Left ventricle myocardium superior (tissue), 1 donor: ENCODE results near the gene NEURL2. TPM values are rescaled to one million over a fixed set of nuclear protein-coding genes. Genes with fewer than 3 reads are reported as not detected.
A peak's percentile ranks its signal among the peaks of the same experiment; 100 is the strongest.
"Not testable (repeated sequence)": the region's sequence is repeated elsewhere in the genome, so short reads cannot be mapped to it uniquely, and the experiment has no call there.

Experiments used
- ATAC-seq: fragments of 200-7000 bp; cut with Tn5 transposase; one replicate; pipeline ENCODE4 v1.9.1; 2020; ENCODE audit warnings: mild to moderate bottlenecking, moderate library complexity
- DNase-seq: peaks from one replicate; pipeline ENCODE4 v3.0.0-alpha.2; 2020
- intact Hi-C: fragments of 100-400 bp; cut with micrococcal nuclease; formaldehyde crosslinking; loops from one replicate; pipeline ENCODE4 v1.11.0; 2022
- total RNA-seq: library from RNA; stranded (reverse); fragmentation: NEBNext Ultra II Directional; extraction: Animal tissue kit (Norgen Biotek cat#: 25700); gene quantifications from one replicate; pipeline ENCODE4 v1.2.1, GENCODE V29; 2021
- donor health status: DM: no; HTN: yes; CAD: no; lungs with severe emphysema.

The NEURL2 gene
- total RNA-seq, 1 donor from 2014 or later, result 5.8 TPM

DNA sequence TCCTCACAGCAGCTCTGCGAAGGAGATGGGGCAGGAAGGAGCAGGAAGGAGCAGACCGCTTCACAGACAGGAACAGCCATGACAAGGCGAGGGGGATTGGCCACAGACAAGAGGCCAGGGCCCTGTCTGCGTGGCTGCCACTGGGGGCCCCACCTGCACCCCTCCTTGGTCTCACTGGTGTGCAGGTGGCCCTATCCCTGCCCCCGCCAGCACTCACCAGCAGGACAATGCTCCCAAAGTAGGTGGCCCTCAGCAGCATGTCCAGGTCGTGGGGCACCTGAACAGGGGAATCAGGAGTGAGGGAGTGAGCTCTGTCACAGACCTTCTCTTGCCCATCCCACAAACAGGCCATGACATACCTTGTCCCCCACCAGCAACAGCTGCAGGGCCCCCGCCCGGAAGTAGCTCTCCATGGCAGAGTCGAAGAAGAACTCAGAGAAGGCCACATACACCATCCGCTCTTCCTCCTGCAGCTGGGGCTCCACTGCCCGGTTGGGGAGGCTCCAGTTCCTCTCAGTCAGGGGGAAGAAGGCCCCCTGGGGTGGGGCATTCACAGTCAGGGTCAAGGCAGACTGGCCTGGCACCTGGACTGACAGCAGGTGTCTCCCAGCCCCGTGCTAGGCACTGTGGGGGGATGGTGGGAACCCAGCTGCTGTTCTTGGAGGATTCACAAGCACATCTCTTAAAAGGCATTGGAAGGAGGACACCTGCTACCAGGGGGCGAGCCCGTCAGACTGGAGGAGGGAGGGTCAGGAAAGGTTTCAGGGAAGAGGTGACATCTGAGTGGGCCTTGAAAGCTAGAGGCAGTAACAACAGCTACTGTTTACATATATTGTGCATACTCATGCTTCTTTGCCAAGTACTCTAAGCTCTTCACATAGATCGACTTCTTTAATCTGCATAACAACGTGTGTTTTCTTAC lies 13.8 kb upstream of the NEURL2 start:
- ATAC-seq, result no peak
- DNase-seq, result no peak
- intact Hi-C loops, result no loop called here

DNA sequence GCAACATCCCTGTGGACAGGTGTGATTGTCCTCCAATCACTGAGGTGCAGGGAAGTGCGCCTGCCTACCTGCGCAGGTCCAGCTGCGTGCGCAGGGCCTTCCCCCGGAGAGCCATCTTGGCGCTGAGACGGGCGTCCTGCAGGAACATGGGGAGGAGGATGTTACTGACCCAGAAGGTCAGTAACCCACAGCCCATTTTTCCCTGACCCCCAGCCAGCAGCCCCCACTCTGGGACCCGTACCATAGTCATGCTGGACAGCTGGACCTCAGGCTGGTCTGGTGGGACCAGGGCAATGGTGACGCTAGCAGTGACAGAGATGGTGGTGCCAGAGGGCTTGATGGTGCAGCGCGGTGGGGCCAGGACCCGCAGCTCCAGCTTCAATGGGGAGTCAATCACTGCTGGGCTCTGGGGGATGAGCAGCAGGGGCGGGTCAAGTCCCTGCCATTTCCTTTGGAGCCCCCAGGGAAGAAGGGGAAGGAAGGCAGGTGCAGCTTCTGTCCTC lies 11.2 kb upstream of the NEURL2 start:
- ATAC-seq (no peak), DNase-seq (no peak)
- intact Hi-C loops, result no loop called here

DNA sequence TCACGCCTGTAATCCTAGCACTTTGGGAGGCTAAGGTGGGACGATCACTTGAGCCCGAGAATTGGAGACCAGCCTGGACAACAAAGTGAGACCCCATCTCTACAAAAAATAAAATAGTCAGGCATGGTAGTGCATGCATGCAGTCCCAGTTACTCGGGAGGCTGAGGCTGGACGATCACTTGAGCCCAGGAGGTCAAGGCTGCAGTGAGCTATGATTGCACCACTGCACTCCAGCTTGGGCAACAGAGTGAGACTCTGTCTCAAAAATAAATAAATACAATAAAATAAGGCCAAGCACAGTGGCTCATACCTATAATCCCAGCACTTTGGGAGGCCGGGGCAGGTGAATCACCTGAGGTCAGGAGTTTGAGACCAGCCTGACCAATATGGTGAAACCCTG lies 10.3 kb upstream of the NEURL2 start:
- intact Hi-C loops, DNase-seq, ATAC-seq: not testable (repeated sequence)

DNA sequence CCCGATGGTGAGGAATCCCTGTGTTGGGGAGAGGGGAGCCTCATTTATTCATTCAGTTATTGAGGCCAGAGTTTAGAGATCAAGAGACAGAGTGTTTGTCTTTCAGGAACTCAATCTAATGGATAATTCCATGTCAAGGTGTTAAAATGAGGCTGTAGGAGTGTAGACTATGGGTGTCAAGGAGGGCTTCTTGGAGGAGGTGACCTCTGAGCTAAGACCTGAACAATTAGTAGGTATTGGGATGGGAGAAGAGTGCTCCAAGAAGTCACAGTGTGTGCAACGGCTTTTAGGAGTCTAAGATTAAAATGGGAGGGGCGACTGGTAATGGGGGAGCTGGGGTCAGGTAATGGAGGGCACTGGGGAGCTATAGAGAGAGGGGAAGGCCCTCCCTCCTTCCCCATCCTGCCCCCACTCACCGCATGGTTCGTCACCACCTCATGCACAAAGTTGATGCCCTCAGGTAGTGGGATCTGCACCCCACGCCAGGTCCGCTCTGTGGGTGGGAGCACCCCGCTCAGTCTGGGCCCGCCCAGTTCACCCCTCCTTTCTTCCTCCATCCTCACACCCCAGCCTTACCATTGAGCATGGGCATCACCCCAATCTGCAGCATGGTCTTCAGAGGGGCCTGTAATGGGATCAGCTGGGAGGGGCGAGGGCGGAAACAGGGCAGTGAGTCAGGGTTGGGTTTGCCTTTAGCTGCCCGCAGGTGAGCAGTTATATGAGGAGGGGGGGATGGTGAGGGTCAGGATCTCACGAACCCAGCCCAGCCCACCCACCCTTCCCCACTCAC lies 8.2 kb upstream of the NEURL2 start:
- DNase-seq (no peak), ATAC-seq (no peak)
- intact Hi-C loops, result no loop called here

DNA sequence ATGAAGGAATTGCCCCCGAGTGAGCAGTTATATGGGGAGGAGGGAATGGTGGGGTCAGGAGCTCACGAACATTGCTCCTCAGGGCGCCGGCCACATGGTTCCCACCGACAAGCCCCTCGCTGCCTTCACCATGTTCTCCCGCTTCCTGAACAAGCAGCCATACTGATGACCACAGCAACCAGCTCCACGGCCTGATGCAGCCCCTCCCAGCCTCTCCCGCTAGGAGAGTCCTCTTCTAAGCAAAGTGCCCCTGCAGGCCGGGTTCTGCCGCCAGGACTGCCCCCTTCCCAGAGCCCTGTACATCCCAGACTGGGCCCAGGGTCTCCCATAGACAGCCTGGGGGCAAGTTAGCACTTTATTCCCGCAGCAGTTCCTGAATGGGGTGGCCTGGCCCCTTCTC lies 7.3 kb upstream of the NEURL2 start:
- ATAC-seq (no peak), DNase-seq (no peak)
- intact Hi-C loops, result no loop called here

DNA sequence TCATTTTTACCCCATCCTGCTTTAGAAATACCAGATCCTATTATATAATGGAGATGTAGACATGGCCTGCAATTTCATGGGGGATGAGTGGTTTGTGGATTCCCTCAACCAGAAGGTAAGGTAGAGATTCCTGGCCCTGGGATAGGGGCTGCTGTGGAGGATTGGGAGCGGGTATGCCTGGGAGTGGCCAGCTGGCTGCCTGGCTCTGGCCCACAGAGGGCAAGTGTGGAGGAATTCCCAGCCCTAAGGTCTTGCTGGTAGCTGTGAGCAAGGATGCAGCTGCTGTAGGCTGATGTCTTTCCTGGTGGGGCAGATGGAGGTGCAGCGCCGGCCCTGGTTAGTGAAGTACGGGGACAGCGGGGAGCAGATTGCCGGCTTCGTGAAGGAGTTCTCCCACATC lies 6.7 kb upstream of the NEURL2 start:
- ATAC-seq, result no peak
- no peak for DNase-seq
- intact Hi-C loops, result no loop called here

DNA sequence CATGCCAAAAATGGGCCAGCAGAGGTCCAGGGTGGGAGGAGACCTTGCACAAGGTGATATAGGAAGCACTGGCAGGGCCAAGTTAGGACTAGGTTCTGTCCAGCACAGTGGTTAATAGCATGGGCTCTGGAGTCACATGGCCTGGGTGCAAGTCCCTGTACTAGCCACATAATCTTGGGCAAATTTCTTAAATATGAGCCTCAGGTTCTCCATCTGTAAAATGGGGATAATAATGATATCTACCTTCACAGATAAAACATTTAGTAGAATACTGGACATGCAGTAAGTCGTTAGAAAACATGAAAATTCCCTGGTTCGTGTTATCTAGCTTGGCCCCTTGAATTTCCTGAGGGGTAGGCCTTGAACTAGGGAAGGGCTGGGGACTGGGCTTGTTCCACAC lies 6.3 kb upstream of the NEURL2 start:
- DNase-seq, result no peak
- intact Hi-C loops, result no loop called here
- no peak for ATAC-seq

DNA sequence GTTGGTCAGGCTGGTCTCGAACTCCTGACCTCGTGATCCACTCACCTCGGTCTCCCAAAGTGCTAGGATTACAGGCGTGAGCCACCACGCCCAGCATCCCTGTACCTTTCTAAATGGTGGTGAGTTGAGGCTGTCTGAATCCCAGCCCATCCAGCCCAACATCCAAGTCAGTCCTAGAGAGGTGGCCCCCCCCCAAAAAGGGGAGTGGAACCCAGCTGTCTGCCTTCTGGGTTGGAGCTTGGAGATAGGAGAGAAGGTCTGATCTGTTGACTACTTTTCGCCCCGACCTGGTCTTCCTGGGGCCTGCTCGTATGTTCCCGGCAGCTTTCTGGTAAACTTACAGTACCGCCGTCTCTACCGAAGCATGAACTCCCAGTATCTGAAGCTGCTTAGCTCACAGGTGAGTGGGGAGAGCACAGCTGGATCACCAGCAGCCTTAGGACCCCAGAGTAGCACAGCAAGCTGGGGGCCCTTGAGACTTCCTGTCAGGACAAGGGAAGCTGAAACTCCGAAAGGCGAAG lies 5.7 kb upstream of the NEURL2 start:
- intact Hi-C loops, result no loop called here
- no peak for ATAC-seq
- no peak for DNase-seq

DNA sequence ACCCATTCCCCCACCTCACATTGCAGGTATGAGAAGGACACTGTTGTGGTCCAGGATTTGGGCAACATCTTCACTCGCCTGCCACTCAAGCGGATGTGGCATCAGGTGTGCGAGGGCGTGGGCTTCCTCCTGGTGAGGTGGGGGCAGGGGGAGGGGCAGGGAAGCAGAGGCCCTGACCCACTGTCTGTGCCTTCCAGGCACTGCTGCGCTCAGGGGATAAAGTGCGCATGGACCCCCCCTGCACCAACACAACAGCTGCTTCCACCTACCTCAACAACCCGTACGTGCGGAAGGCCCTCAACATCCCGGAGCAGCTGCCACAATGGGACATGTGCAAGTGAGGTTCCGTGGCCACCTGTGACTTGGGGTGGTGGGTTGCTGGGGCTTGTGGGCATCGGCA lies 3.8 kb upstream of the NEURL2 start:
- no peak for ATAC-seq
- DNase-seq, result no peak
- intact Hi-C loops, result no loop called here

DNA sequence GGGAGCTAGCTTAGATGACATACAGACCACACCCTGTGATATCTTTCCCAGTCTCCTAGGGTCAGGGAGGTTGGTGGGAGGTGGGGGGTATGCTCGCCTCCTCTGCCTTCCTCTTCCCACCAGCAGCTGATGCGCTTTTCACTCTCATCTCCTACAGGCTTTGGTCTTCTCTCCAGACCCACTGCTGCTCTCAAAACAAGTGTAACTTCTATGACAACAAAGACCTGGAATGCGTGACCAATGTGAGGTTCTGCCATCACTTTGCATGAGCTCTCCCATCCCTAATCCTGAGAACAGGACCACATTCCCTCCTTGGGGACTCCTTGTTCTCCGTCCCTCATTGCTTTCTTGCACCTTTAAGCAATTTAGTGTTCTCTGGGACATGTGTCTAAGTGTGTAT lies 2.8 kb upstream of the NEURL2 start:
- intact Hi-C loops, result no loop called here
- ATAC-seq (no peak), DNase-seq (no peak)

DNA sequence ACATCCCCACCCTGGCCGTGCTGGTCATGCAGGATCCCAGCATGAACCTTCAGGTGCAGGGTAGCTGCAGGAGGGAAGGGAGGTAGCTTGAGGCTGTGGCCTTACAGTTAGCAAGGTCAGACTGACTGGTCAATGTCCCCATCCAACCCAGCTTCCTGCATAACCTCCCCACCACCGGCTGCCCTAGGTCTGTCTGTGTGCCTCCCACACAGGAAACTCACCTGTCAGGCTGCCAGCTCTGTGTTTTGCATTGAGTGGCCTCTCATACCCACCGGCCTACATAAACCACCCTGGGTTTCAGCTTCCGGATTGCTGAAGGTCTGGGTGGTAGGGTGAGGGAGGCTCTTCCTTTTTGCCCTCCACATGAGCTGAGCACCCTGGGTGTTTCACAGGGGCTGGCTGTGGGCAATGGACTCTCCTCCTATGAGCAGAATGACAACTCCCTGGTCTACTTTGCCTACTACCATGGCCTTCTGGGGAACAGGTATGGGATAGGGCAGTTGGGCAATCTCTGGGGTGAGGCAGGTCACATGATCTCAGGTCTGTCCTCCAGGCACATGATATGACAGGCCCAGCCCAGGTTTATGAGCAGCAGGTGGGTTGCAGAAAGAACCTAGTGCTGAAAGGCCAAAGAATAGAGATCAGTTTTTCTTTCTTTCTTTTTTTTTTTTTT lies 2.0 kb upstream of the NEURL2 start:
- no peak for ATAC-seq
- no peak for DNase-seq
- intact Hi-C loops, result no loop called here

DNA sequence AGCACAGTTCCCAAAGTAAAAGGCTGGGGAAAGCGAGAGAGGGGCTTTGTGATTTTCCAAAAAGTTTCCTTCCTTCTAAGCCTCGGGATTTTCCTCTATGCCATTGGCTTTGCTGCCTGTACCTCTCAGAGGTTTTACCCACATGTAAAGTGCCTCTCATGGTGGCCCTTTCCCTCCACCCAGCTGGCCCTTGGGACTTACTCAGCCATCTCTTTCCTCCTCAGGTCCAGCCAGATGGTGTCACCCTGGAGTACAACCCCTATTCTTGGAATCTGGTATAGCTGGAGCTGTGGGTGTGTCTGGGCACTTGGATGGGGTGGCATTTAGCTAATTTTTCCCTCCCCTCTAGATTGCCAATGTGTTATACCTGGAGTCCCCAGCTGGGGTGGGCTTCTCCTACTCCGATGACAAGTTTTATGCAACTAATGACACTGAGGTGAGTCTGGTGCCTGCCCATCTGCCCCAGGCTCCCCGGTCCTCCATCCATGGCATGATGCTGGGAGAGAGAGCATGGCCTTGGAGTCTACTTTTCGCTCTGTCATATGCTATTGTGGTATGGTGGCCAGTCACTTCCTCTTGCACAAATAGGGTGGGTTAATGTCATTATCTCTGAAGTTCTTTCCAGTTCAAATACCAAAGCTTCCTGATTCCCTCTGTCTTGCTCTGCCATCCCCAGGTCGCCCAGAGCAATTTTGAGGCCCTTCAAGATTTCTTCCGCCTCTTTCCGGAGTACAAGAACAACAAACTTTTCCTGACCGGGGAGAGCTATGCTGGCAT lies 1.2 kb upstream of the NEURL2 start:
- intact Hi-C loops, result no loop called here
- DNase-seq (no peak), ATAC-seq (no peak)

DNA sequence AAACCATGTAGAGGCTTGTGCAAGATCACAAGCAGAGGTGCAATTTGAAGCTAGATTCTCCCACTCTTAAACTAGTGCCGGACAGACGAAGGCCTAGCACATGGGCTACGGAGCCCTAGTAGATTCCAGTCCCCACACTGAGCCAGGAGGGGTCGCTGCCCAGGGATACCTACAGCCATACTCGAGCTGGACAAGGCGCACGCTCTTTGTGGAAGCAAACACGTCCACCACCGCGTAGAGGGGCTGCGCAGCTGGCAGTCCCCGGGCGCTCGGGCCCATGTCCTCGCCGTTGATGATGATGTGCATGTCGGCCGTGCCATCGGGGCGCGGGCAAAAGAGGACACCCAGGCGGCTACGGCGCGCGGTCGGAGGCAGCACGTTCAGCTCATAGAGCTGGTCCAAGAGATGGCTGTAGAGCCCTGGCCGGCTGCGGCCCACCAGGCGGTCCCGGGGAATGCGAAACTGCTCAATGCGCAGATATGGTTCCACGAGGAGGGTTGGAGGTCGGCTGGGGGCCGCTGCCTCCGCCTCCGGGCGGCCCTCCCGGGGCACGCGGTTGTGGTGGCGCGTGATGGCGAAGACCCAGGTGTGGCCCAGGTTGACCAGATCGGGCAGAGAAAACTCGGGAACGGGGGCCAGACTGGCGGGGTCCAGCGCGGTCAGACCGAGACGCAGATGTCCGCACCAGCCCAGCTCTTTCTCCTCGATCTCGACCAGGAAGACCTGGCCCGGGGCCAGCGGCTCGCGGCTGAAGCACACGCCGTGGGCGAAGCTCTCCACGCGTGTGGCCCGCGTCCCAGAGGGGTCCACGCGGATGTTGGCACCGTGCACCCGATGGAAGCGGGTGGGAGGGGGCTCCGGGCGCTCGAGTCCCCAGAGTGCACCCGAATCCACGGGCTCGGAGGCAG lies 677 bp downstream of the NEURL2 start:
- intact Hi-C loops, result no loop called here
- ATAC-seq, result peak; percentile 80
- DNase-seq, result peak; percentile 89

DNA sequence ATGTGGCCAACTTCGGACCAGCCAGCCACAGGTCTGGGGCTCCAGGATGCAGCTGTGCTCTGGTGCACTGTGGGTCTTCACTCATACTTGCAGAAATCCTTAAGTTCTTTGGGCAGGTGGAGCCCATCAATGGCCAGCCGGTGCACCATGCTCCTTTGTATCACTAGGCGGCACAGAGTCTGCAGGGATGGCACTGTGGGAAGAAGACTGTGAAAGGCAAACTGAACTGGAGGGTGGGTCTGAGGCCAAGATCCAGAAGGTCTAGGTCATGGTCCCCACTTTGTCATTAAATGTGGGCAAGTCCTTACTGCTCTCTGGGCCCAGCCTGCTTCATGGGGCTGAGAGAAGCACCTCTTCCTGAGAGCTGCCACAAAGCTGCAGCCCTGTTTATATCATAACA lies 2.3 kb downstream of the NEURL2 start:
- ATAC-seq, result no peak
- DNase-seq, result no peak
- intact Hi-C loops, result no loop called here

DNA sequence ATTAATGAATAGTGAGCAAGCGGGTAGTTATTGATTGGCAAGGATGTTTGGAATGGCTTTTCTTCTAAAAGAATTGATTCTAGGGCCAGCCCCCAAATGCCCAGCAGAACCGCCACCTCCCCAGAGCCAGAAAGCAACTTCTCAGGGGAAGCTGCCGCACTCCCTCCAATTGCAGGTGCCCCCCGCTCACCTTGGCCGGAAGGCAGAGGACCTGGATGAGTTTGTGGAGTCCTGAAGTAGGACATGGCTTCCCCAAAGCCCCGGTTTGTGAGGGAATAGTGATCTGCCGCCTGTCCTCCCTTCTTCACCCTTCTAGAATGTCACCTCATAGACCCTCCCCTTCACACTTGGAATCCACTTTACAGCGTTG lies 3.7 kb downstream of the NEURL2 start, which contains the start of gene SPATA25:
Gene SPATA25, minus strand, starts transcription at position 277 of the 370 bp plus-strand sequence. Its CDS starts 32 bp downstream, at position 245.
- intact Hi-C loops, result no loop called here
- no peak for ATAC-seq
- DNase-seq, result no peak

DNA sequence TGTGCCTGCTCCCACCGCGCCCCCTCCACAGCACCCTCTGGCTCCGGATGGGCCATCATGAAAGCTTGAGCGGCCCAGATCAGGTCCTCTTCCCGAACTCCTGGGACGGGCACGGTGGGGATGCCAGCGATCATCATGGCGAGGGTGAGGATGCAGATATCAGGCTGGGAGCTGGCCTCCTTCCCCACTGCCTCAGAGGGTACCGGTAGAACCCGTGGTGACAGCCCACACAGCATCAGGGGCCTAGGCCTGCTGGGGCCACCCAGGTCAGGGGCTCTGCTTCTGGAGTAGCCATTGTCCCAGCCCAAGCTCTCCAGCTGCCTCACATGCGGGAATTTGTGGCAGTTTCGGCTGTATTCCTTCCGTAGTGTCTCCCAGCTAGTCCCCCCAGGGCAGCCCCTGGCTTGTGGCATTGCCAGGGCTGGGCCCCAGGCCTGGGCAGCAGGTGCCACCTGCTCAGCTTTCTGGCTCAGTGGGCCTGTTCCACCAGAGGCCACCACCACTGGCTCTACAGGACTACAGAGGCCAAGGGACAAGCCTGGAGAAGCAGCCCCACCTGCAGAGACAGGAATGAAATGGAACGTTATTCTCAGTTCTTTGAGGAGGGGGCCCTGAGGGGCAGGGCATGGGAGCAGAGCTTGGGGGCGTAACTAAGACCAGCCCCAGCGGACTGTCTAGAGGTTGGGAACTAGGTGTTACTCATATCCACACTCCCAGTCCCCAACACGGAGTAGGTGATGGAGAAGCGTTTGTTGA lies 4.2 kb downstream of the NEURL2 start:
- no peak for DNase-seq
- intact Hi-C loops, result no loop called here
- ATAC-seq, result no peak

DNA sequence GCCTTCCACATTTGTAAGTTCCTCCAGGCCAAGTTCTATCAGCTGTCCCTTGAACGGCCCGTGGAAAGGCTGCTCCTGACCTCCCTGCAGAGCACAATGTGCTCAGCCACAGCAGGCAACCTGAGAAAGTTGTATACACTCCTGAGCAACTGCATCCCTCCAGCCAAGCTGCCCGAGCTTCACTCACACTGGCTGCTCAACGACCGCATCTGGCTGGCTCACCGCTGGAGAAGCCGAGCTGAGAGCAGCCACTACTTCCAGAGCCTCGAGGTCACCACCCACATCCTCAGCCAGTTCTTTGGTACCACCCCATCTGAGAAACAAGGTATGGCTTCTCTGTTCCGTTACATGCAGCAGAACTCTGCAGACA lies 7.9 kb downstream of the NEURL2 start:
- intact Hi-C loops, result no loop called here

More for the DNA sequence above, 7.9 kb downstream of the NEURL2 start:
- DNase-seq (no peak), ATAC-seq (no peak)
